PFSK-1 (cell line): Measurements from ENCODE around the gene MSL1.

ENCODE experiments used
- FOXP2 ChIP-seq: optimal IDR thresholded peaks from 2 replicates; pipeline ENCODE3; 2011; ENCODE audit warnings: borderline replicate concordance, control low read depth, inconsistent platforms; ENCODE audit not compliant: insufficient read depth; ENCODE audit errors: extremely low read length, extremely low read depth
- POLR2AphosphoS5 ChIP-seq: IDR thresholded peaks from 2 replicates; pipeline ENCODE4 v1.6.1; 2012; ENCODE audit warnings: low read depth, mild to moderate bottlenecking, control low read depth, low read length, moderate library complexity
- SIN3A ChIP-seq: IDR thresholded peaks from 2 replicates; pipeline ENCODE4 v1.6.1; 2012; ENCODE audit warnings: mild to moderate bottlenecking, low read length, moderate library complexity, borderline replicate concordance; ENCODE audit not compliant: insufficient read depth
- TAF1 ChIP-seq: IDR thresholded peaks from 2 replicates; pipeline ENCODE4 v1.6.1; 2012; ENCODE audit warnings: low read length, control low read depth, borderline replicate concordance; ENCODE audit not compliant: insufficient read depth
- TF ChIP-seq, protein P1 (sequence below), 2 experiments: IDR thresholded peaks; 2 replicates each; pipeline versions ENCODE4 v1.6.1 to v1.8.0; 2011 to 2012; ENCODE audit warnings: low read depth in 2 of 2, low read length in 2 of 2, control low read depth in 1 of 2, inconsistent platforms in 1 of 2, mild to moderate bottlenecking in 1 of 2, moderate library complexity in 1 of 2; ENCODE audit not compliant: insufficient read depth in 1 of 2

MSL1 gene

DNA sequence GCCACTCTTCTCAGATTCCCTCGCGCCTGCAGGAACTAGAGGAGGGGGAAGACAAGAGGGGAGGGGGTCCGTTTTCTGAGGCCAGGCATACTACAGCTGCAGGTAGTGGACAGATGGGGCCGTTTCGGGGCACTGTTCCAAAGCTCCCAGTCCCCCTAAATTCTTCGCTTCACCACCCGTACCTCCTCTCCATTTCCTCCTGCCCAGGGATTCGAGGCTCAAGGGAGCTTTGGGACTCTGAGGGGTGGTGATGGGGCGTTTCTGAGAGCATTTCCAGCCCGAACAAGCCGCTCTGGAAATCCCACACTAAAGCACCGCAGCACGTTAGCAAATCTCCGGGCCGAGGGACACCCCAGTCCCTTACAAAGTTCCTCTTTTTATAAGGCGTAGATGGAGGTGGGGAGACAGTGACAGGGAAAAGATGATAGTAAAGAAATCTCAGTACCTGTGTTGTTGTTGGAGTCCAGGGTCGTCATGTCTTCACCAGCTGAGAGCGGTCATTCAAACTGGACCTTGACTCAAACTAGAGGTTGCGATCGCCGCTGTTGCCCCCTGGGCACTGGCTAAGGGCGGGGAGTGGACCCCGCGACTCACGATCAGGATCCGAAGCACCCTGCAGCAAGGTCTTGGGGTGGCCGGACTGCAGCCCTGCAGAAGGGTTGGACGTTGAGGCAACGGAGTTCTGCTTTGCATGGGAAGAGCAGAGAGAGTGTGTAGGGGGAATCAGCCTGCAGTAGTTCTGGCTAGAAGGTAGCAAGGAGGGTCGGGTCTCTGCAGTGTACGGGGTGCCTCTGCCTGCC is 22.0 kb upstream of the MSL1 start:
- TF ChIP-seq, protein P1, sequence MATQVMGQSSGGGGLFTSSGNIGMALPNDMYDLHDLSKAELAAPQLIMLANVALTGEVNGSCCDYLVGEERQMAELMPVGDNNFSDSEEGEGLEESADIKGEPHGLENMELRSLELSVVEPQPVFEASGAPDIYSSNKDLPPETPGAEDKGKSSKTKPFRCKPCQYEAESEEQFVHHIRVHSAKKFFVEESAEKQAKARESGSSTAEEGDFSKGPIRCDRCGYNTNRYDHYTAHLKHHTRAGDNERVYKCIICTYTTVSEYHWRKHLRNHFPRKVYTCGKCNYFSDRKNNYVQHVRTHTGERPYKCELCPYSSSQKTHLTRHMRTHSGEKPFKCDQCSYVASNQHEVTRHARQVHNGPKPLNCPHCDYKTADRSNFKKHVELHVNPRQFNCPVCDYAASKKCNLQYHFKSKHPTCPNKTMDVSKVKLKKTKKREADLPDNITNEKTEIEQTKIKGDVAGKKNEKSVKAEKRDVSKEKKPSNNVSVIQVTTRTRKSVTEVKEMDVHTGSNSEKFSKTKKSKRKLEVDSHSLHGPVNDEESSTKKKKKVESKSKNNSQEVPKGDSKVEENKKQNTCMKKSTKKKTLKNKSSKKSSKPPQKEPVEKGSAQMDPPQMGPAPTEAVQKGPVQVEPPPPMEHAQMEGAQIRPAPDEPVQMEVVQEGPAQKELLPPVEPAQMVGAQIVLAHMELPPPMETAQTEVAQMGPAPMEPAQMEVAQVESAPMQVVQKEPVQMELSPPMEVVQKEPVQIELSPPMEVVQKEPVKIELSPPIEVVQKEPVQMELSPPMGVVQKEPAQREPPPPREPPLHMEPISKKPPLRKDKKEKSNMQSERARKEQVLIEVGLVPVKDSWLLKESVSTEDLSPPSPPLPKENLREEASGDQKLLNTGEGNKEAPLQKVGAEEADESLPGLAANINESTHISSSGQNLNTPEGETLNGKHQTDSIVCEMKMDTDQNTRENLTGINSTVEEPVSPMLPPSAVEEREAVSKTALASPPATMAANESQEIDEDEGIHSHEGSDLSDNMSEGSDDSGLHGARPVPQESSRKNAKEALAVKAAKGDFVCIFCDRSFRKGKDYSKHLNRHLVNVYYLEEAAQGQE (IDR thresholded peaks at IDR 0.05; ENCODE audit: insufficient read depth in 1 of 2, low read depth in 2 of 2, low read length in 2 of 2): no peak
- TF ChIP-seq TAF1 (no peak), POLR2AphosphoS5 (no peak), FOXP2 (no peak), SIN3A (no peak)

DNA sequence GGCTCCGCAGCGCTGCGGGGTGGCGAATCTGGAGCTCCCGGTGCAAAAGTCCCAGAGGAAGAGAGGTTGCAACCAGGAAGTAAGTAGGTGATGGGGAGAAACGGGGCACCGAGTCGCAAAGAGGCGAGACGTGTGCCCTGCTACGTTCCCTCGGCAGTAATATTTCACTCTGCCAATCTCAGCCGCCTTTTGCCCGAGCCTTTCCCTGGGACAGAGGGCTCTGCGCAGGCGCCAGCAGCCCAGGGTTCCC is 21.4 kb upstream of the MSL1 start, which contains the start of gene NR1D1:
Gene NR1D1, minus strand, starts transcription at position 171 of the 250 bp plus-strand sequence. CDS start 495 bp downstream, outside the sequence.
- no peak for TF ChIP-seq FOXP2
- TF ChIP-seq, protein P1 (IDR thresholded peaks at IDR 0.05; ENCODE audit: insufficient read depth in 1 of 2, low read depth in 2 of 2, low read length in 2 of 2): no peak
- 0 out of 2 replicates have a peak, but pooled peaks have one; percentile 50 for TF ChIP-seq POLR2AphosphoS5

DNA sequence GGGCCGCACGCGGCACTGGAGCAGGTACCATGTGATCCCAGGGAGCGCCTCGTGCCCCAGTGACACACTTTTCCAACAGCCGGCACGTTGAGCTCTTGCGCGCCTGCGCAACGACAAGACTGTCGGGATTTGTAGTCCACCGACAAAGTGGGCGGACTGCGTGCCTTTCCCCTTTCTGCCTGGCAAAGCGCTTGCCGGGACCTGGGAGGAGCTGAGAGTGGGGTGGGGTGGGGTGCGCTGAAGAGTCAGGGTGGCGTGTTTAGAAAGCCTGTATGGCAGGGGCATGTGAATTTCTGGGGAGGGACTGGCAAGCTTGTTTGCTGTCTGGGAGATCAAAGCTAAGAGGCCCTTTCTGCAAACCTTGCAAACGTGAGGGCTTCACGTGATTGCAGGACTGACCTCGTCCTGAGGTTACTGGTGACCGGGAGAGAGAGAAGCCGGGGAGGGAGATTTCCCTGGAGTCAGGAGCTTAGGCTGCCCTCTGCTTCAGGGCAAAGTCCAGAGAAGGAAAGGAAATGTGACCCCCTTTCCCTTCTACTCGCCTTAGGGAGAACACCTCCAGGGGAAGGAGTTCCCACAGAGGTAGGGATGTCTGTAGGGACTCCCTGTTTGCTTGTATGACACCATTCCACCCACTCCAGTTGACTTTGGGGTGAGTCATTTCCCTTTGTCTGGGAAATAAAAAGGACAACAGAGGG is 21.0 kb upstream of the MSL1 start:
- TF ChIP-seq POLR2AphosphoS5 (no peak; the same call in 1 of the 2 replicates), SIN3A (0 out of 2 replicates have a peak, but pooled peaks have one; percentile 19), FOXP2 (peak; percentile 47), TAF1 (no peak)
- TF ChIP-seq, protein P1 (IDR thresholded peaks at IDR 0.05; ENCODE audit: insufficient read depth in 1 of 2, low read depth in 2 of 2, low read length in 2 of 2): no peak

DNA sequence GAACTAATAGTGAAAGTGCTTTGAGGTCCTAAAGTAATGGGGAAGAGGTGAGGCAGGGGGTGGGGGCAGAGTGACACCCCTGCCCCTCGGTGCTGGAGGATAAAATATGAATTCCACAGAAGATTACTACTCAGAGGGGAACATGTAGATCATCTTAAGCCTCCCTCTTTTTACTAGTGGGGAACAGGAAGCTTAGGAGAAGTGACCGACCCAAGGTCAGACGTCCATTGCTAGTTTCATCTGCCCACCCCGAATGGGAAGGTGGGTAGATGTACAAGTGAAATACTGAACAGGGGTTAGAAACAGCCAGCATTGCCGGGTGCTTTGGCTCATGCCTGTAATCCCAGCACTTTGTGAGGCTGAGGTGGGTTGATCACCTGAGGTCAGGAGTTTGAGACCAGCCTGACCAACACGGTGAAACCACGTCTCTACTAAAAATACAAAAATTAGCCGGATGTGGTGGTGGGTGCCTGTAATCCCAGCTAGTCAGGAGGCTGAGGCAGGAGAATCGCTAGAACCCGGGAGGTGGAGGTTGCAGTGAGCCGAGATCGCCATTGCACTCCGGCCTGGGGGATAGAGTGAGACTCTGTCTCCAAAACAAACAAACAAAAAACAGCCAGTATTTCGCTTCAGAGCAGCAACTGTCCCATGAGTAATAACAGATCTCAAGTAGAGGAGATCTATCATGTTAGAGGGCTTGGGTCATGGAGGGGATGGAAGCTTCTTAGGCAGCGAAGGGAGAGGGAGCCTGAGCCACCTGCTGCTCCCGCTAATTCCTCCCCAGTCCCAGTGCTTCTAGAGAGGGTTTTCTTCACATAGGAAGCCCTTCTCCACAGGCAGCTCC is 20.2 kb upstream of the MSL1 start:
- TF ChIP-seq TAF1 (peak; percentile 26; the same call in 1 of the 2 replicates), SIN3A (no peak; the same call in 1 of the 2 replicates)

DNA sequence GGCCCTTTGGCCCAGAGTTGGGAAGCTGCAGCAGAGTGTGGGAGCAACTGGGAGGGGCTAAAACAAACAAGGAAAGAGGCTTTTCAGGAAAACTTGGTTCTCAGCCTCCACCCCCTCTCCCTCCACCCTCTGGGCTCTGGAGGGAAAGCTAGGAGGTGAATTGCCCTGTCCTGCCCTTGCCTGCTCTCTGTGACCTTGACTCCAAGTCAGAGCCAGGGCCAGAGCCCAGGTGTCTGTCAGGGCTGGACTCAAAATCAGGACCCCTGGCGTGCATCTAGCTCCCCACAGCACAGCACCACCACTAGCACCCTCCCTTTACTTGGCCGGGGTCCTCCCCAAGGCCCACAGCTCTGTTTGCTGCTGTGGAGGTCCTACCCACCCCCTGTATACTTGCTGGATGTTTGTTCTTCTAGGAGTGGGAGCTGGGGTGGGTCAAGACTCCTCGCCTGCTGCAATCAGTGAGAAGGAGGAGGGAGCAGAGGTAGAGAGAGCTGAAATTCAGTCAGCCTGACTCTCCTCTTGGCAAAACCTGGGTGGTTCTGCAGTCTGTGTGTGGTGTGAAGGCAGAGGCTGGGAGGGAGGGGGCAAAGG is 18.6 kb upstream of the MSL1 start:
- TF ChIP-seq FOXP2 (no peak), SIN3A (no peak)
- TF ChIP-seq, protein P1 (IDR thresholded peaks at IDR 0.05; ENCODE audit: insufficient read depth in 1 of 2, low read depth in 2 of 2, low read length in 2 of 2): no peak
